T-cell (primary cell): ENCODE measurements around the gene MAGI3. TPM values are rescaled to one million over a fixed set of nuclear protein-coding genes. Genes with fewer than 3 reads are reported as not detected.

ENCODE experiments used
- ATAC-seq, 4 experiments: fragments of 200-7000 bp in 3 of 4; fragments of 150-1000 bp in 1 of 4; cut with Tn5 transposase; replicated peaks in 1 of 4; 1 replicate in 3 of 4; 2 replicates in 1 of 4; pipeline ENCODE4 v1.10.0; 2021; ENCODE audit warnings: moderate library complexity in 3 of 4, mild to moderate bottlenecking in 2 of 4, moderate number of reproducible peaks in 1 of 4
- CTCF ChIA-PET, 2 donors: fragments of 300-600 bp; sonication (Branson Sonifier 250); formaldehyde crosslinking; loops; one replicate each; lab custom pipeline; 2022; ENCODE audit warnings: antibody characterized with exemption in 2 of 2; lab: Charles Lee
- POLR2A ChIA-PET, 2 donors: fragments of 300-600 bp; sonication (Branson Sonifier 250); formaldehyde crosslinking; loops; one replicate each; lab custom pipeline; 2022; ENCODE audit warnings: antibody characterized with exemption in 2 of 2; lab: Charles Lee
- DNase-seq, 35 experiments: peaks; one replicate each; pipeline versions ENCODE4 v3.0.0 to v3.0.0-alpha.2; 2013 to 2023
- H3K27ac ChIP-seq: one replicate; pipeline ENCODE4 v1.5.1; 2013; ENCODE audit warnings: low read length
- H3K27me3 ChIP-seq, 2 experiments: replicated peaks in 1 of 2; 1 replicate in 1 of 2; 2 replicates in 1 of 2; pipeline versions ENCODE4 v1.6.1 to v1.7.0; 2013; ENCODE audit warnings: low read length in 1 of 2, mixed read lengths in 1 of 2; ENCODE audit not compliant: control insufficient read depth in 2 of 2, insufficient read depth in 2 of 2; ENCODE audit errors: extremely low read depth in 1 of 2
- H3K36me3 ChIP-seq, 2 donors: 1 replicate in 1 of 2; 2 replicates in 1 of 2; pipeline versions ENCODE4 v1.6.1 to v1.7.0; 2013; ENCODE audit warnings: low read length in 1 of 2; ENCODE audit not compliant: control insufficient read depth in 2 of 2, insufficient read depth in 1 of 2; ENCODE audit errors: extremely low read depth in 1 of 2
- H3K4me1 ChIP-seq, 2 experiments: 1 replicate in 1 of 2; 2 replicates in 1 of 2; pipeline versions ENCODE4 v1.6.1 to v1.7.0; 2013; ENCODE audit warnings: low read length in 2 of 2, mixed read lengths in 1 of 2; ENCODE audit not compliant: insufficient read depth in 2 of 2, control insufficient read depth in 1 of 2; ENCODE audit errors: extremely low read depth in 1 of 2
- H3K4me3 ChIP-seq, 2 donors: 1 replicate in 1 of 2; 2 replicates in 1 of 2; pipeline versions ENCODE4 v1.5.1 to v1.7.0; 2013; ENCODE audit warnings: mild to moderate bottlenecking in 2 of 2, low read length in 1 of 2, moderate library complexity in 1 of 2; ENCODE audit not compliant: control insufficient read depth in 1 of 2; ENCODE audit errors: extremely low read depth in 1 of 2
- H3K9me3 ChIP-seq: 2 replicates; pipeline ENCODE4 v1.7.0; 2013
- H3K27ac Mint-ChIP-seq, 2 donors: one replicate each; pipeline ENCODE4 v1.8.0; 2020 to 2021; ENCODE audit warnings: mild to moderate bottlenecking in 2 of 2, mixed read lengths in 2 of 2
- H3K27me3 Mint-ChIP-seq, 2 donors: one replicate each; pipeline ENCODE4 v1.8.0; 2021 to 2022; ENCODE audit warnings: mixed read lengths in 2 of 2
- H3K36me3 Mint-ChIP-seq: one replicate; pipeline ENCODE4 v1.8.0; 2021; ENCODE audit warnings: mixed read lengths
- H3K4me1 Mint-ChIP-seq, 3 donors: one replicate each; pipeline ENCODE4 v1.8.0; 2020 to 2022; ENCODE audit warnings: mixed read lengths in 3 of 3, mild to moderate bottlenecking in 1 of 3
- H3K4me3 Mint-ChIP-seq, 3 donors: one replicate each; pipeline ENCODE4 v1.8.0; 2020 to 2022; ENCODE audit warnings: mild to moderate bottlenecking in 3 of 3, mixed read lengths in 3 of 3, moderate library complexity in 3 of 3
- H3K9me3 Mint-ChIP-seq, 3 donors: one replicate each; pipeline ENCODE4 v1.8.0; 2020 to 2022; ENCODE audit warnings: mixed read lengths in 3 of 3
- WGBS: methylation state at CpG from one replicate; pipeline ENCODE4 v1.1.5; 2013; ENCODE audit warnings: missing lambda C conversion rate; ENCODE audit not compliant: insufficient coverage; 5-methylcytosine and 5-hydroxymethylcytosine counted together
- total RNA-seq, 35 experiments: library from RNA in 6 of 35; stranded (reverse) in 6 of 35; fragments of 120-200 nt in 1 of 35; gene quantifications; one replicate each; pipeline versions ENCODE4 v1.2.1 to v1.2.4 and lab custom pipeline; 2013 to 2026

MAGI3 gene
- total RNA-seq, 5 donors from 2014 or later (not counting 1 experiment from before 2014, with no cell fraction given): 4.5 to 8.1 (median 5.6) TPM

GRCh38 chr1:113372546-113372945, 17.8 kb upstream of the MAGI3 start:
- no peaks in the 10 kb centered on the region for H3K36me3 Mint-ChIP-seq
- DNase-seq: no peak
- no peaks in the 10 kb centered on the region for H3K9me3 ChIP-seq
- no peaks in the 10 kb centered on the region for H3K36me3 ChIP-seq
- H3K27ac ChIP-seq: no peak overlapping the region
- H3K4me3 ChIP-seq: no peak overlapping the region
- peaks cover 0 to 7% of the 10 kb centered on the region in 2 experiments for H3K4me1 ChIP-seq
- H3K27me3 ChIP-seq: peaks cover 0 to 3% of the 10 kb centered on the region in 2 experiments
- POLR2A ChIA-PET: no interaction called here
- no peak overlapping the region for H3K27ac Mint-ChIP-seq
- CTCF ChIA-PET: no interaction called here
- no peak overlapping the region for H3K4me3 Mint-ChIP-seq
- H3K4me1 Mint-ChIP-seq: peaks cover 0 to 10% (median 7%) of the 10 kb centered on the region in 3 donors
- WGBS: no CpG with 5 or more reads among the region's 2 CpGs
- H3K27me3 Mint-ChIP-seq: peaks cover 5 to 13% of the 10 kb centered on the region in 2 donors
- no peaks in the 10 kb centered on the region for H3K9me3 Mint-ChIP-seq
- ATAC-seq: no peak

GRCh38 chr1:113373644-113374043, 16.7 kb upstream of the MAGI3 start:
- H3K9me3 ChIP-seq: no peaks in the 10 kb centered on the region
- ATAC-seq (no peak), DNase-seq (no peak)
- H3K4me3 Mint-ChIP-seq: no peak overlapping the region
- no peaks in the 10 kb centered on the region for H3K9me3 Mint-ChIP-seq
- no peak overlapping the region for H3K4me3 ChIP-seq
- peaks cover 0 to 5% of the 10 kb centered on the region in 2 experiments for H3K4me1 ChIP-seq
- no peaks in the 10 kb centered on the region for H3K36me3 ChIP-seq
- no peak overlapping the region for H3K27ac ChIP-seq
- no peaks in the 10 kb centered on the region for H3K36me3 Mint-ChIP-seq
- peaks cover 8 to 13% of the 10 kb centered on the region in 2 donors for H3K27me3 Mint-ChIP-seq
- POLR2A ChIA-PET: no interaction called here
- peaks cover 0 to 7% (median 5%) of the 10 kb centered on the region in 3 donors for H3K4me1 Mint-ChIP-seq
- no peak overlapping the region for H3K27ac Mint-ChIP-seq
- peaks cover 0 to 4% of the 10 kb centered on the region in 2 experiments for H3K27me3 ChIP-seq
- CTCF ChIA-PET: interaction anchor here in 1 of 2 donors (1.4 kb wide), 1 partner anchor 16 kb away, joined by 5 read pairs; no protein-coding TSS in a partner anchor

- H3K27ac Mint-ChIP-seq: no peak overlapping the region
- WGBS: 84% methylated on average over 4 of the region's 5 CpGs
These were observed 14.4 kb upstream of the MAGI3 start for GRCh38 chr1:113375878-113376277.

DNA sequence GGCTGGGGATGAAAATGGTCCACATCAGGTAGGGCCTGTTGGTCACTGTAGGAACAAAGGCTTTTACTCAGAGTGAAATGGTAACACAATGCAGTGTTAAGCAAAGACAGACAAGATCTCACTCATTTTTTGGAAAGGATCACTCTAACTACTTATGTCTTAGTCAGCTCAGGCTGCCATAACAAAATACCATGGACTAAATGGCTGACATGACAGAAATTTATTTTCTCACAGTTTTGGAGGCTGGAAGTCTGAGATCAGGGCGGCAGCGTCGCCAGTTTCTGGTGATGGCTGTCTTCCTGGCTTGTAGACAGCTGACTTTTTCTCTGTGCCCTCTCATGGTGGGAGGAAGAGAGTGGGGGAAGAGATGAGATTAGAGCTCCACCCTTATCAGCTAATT, 10.2 kb upstream of the MAGI3 start:
- Mint-ChIP-seq H3K4me1 (no peaks in the 10 kb centered on the region), H3K27ac (no peak overlapping the region), H3K4me3 (no peak overlapping the region), H3K36me3 (no peaks in the 10 kb centered on the region), H3K9me3 (no peaks in the 10 kb centered on the region), H3K27me3 (peaks cover 5 to 13% of the 10 kb centered on the region in 2 donors)
- Histone ChIP-seq H3K4me1 (no peaks in the 10 kb centered on the region), H3K4me3 (no peak overlapping the region), H3K36me3 (no peaks in the 10 kb centered on the region), H3K9me3 (no peaks in the 10 kb centered on the region), H3K27ac (no peak overlapping the region), H3K27me3 (peaks cover 0 to 2% of the 10 kb centered on the region in 2 experiments)
- no peak for DNase-seq
- CTCF ChIA-PET: interaction anchor here in 1 of 2 donors (0.5 kb wide), 1 partner anchor 8 kb away, joined by 3 read pairs; no protein-coding TSS in a partner anchor
- POLR2A ChIA-PET: no interaction called here
- no CpG with 5 or more reads among the region's 3 CpGs for WGBS
- no peak for ATAC-seq

More at GRCh38 chr1:113375878-113376277, 14.4 kb upstream of the MAGI3 start:
- peaks cover 5 to 13% of the 10 kb centered on the region in 2 donors for H3K27me3 Mint-ChIP-seq
- H3K4me3 Mint-ChIP-seq: no peak overlapping the region
- H3K36me3 ChIP-seq: no peaks in the 10 kb centered on the region
- H3K27me3 ChIP-seq: peaks cover 0 to 2% of the 10 kb centered on the region in 2 experiments
- H3K9me3 Mint-ChIP-seq: no peaks in the 10 kb centered on the region
- H3K4me1 Mint-ChIP-seq: no peaks in the 10 kb centered on the region
- no peaks in the 10 kb centered on the region for H3K36me3 Mint-ChIP-seq
- H3K4me1 ChIP-seq: peaks cover 0 to 5% of the 10 kb centered on the region in 2 experiments
- ChIA-PET CTCF (no interaction called here), POLR2A (no interaction called here)
- no peaks in the 10 kb centered on the region for H3K9me3 ChIP-seq
- H3K27ac ChIP-seq: no peak overlapping the region
- H3K4me3 ChIP-seq: no peak overlapping the region
- DNase-seq (no peak), ATAC-seq (no peak)

DNA sequence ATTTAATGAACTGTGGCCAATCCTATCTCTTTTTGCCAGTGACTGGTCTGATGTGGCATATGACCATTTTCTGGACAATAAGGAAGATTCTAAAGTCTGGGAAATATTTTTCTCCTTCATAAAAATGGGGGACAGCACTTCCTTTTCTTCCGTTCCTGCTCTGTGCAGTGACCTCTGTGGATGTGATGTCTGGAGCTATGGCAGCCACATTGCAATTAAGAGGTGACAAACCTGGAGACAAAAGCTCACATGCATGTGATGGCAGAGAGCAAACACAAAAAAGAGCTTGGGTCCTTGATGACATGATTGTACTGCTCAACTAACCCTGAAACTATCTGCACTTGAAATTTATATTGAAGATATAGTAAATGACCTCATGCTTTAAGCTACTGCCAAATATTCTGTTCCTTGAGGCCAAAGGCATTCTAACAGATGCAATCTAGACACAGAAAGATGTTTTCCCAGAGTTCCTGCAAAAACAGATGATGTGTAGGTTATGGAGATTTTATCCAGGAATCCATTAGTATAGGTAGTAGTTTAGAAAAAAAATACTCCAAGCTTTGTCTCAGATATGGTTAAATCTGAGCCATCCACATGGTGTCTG, 2.2 kb upstream of the MAGI3 start:
- Histone ChIP-seq H3K4me1 (peaks cover 18 to 19% of the 10 kb centered on the region in 2 experiments), H3K9me3 (no peaks in the 10 kb centered on the region), H3K27me3 (peaks cover 3 to 6% of the 10 kb centered on the region in 2 experiments), H3K4me3 (no peak overlapping the region), H3K27ac (no peak overlapping the region), H3K36me3 (no peaks in the 10 kb centered on the region)
- no peaks in the 10 kb centered on the region for H3K36me3 Mint-ChIP-seq
- WGBS: no CpG with 5 or more reads among the region's 1 CpG
- DNase-seq (no peak), ATAC-seq (no peak)
- H3K4me1 Mint-ChIP-seq: peaks cover 20 to 22% (median 21%) of the 10 kb centered on the region in 3 donors
- H3K4me3 Mint-ChIP-seq: peak overlapping the region; percentile 83 to 94 (median 87)
- peaks cover 0 to 2% of the 10 kb centered on the region in 2 donors for H3K27me3 Mint-ChIP-seq
- ChIA-PET CTCF (interaction anchor here in 1 of 2 donors (1.1 kb wide), 1 partner anchor 8 kb away, joined by 3 read pairs; no protein-coding TSS in a partner anchor), POLR2A (no interaction called here)
- peaks cover 0 to 3% (median 3%) of the 10 kb centered on the region in 3 donors for H3K9me3 Mint-ChIP-seq
- H3K27ac Mint-ChIP-seq: peak overlapping the region in 1 of 2 donors; percentile 89

GRCh38 chr1:113388621-113389358, 1.5 kb upstream of the MAGI3 start:
- DNase-seq: peak in 2 of 35 experiments; percentile 6 to 16
- ChIA-PET POLR2A (no interaction called here), CTCF (interaction anchor here (1.1 to 1.4 kb wide), 4 partner anchors 9 to 316 kb away, joined by 3 to 6 read pairs (median 4); partner anchors contain the start of gene LRIG2 (in 1 of the 2))
- peaks cover 0 to 2% of the 10 kb centered on the region in 2 donors for H3K27me3 Mint-ChIP-seq
- H3K9me3 ChIP-seq: no peaks in the 10 kb centered on the region
- no peak overlapping the region for H3K4me3 ChIP-seq
- peak overlapping the region; percentile 83 to 94 (median 87) for H3K4me3 Mint-ChIP-seq
- H3K4me1 Mint-ChIP-seq: peaks cover 20 to 22% (median 22%) of the 10 kb centered on the region in 3 donors
- ATAC-seq: no peak
- H3K27ac ChIP-seq: no peak overlapping the region
- no peaks in the 10 kb centered on the region for H3K36me3 ChIP-seq
- H3K4me1 ChIP-seq: peaks cover 18 to 19% of the 10 kb centered on the region in 2 experiments
- H3K36me3 Mint-ChIP-seq: no peaks in the 10 kb centered on the region
- peaks cover 0 to 3% (median 3%) of the 10 kb centered on the region in 3 donors for H3K9me3 Mint-ChIP-seq
- H3K27me3 ChIP-seq: peaks cover 3 to 6% of the 10 kb centered on the region in 2 experiments
- H3K27ac Mint-ChIP-seq: peak overlapping the region; percentile 5 to 89
- WGBS: 52% methylated on average over 5 of the region's 8 CpGs
